Esophagus muscularis mucosa (tissue), 3 donors: Measurements from ENCODE around the gene ARMC2.

Experiments
- CTCF ChIP-seq, 3 experiments: fragments of 200-600 bp in 2 of 3; fragments of 450-650 bp in 1 of 3; sonication (generic) in 2 of 3; IDR thresholded peaks; one replicate each; pipeline ENCODE4 v1.5.1; 2017 to 2019; ENCODE audit warnings: antibody characterized with exemption in 3 of 3, mild to moderate bottlenecking in 2 of 3, moderate library complexity in 1 of 3
- POLR2A ChIP-seq: fragments of 450-650 bp; IDR thresholded peaks from one replicate; pipeline ENCODE4 v1.6.1; 2017; ENCODE audit warnings: antibody characterized with exemption, moderate library complexity, mild to moderate bottlenecking, low read depth

- TF ChIP-seq POLR2A (no peak), CTCF (IDR thresholded peaks at IDR 0.05) (no peak)
Measured at GRCh38 chr6:108989700-108990099, 141.5 kb downstream of the ARMC2 start.
